Activated naive CD4-positive, alpha-beta T cell treated with anti-CD3 and anti-CD28 coated beads, Interleukin-2, amount 50 U/mL, for 16 hours (primary cell): ENCODE measurements around the gene SGTA.
"Not testable (repeated sequence)": the region's sequence is repeated elsewhere in the genome, so short reads cannot be mapped to it uniquely, and the experiment has no call there.

Source experiments
- DNase-seq: peaks from one replicate; pipeline ENCODE4 v3.0.0-alpha.2; 2020

Gene SGTA

DNA sequence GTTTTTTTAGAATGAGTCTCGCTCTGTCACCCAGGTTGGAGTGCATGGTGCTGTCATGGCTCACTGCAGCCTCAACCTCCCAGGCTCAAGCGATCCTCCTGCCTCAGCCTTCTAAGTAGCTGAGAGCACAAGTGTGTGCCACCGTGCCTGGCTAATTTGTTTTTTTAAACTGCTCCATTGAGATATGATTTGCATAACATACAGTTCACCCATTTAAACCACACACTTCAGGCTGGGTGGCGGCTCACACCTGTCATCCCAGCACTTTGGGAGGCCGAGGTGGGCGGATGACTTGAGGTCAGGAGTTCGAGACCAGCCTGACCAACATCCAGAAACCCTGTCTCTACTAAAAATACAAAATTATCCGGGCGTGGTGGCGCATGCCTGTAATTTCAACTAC lies 9.6 kb upstream of the SGTA start:
- DNase-seq = not testable (repeated sequence)

DNA sequence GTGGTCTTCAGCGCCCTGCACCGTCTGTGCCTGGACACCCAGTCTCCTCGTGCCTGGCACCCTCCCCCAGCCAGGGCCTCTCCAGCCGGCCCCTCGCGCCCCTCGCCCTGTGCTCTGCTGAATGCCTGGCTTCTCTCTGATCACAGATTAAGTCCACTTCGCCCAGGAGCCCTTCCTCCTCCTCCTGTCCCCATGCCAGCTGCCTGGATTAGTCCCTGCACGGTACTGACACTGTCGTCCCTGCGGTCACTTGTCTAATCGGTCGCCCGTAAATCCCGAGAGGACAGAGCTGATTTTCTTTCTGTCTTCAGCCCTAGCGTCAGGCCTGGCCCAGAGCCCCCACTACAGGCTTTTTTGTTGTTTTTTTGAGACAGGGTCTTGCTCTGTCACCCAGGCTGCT lies 8.8 kb upstream of the SGTA start:
- DNase-seq = no peak

DNA sequence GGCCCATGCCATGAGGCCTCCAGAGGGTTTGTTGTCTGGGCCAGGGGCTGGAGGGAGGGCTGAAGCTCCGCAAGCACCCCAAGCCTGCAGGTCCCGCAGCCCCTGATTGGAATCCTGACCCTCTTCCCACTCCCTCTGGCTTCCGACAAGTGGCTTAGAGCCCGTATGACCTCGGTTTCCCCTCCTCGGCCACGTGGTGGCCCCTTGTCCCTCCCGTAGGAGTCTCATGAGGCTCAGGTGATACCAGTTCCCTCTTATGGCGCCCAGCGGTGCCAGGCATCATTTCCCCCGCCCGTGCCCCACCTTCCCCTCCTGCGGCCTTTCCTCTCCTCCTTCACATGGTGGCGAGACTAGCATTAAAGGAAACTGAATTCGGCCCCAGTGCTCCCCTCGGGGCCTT lies 8.4 kb upstream of the SGTA start:
- DNase-seq = no peak

DNA sequence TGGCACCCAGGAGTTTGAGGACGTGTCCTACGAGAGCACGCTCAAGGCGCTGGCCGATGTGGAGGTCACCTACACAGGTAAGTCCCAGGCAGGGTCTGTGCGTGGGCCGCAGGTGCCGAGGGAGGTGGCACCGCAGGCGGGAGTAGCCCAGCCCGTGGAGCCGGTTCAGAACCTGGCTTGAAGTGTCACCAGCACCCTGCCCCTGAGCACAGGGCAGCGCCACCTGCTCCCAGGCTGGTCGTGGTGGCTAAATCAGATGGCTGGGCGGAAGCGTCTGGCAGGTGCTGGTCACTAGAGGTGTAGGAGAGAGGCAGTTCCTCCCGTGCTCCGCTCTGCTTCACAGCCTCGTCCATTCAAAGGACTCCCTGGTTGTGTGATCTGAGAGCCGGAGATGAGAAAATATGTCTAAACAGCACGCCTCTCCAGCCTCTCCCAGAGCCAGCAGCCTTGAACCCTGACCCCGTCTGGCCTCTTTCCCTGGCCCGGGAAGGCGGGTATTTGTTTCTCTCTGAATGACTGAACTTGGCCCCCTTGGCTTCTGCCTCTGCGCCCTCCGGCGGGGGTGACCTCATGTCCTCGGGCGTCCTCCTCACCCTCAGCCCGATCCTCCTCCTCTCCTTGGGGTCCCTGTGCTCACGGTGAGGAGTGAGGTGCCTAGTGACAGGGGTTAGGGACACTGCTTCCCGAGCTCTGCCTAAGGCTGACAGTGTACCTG lies 7.6 kb upstream of the SGTA start:
- DNase-seq = no peak

DNA sequence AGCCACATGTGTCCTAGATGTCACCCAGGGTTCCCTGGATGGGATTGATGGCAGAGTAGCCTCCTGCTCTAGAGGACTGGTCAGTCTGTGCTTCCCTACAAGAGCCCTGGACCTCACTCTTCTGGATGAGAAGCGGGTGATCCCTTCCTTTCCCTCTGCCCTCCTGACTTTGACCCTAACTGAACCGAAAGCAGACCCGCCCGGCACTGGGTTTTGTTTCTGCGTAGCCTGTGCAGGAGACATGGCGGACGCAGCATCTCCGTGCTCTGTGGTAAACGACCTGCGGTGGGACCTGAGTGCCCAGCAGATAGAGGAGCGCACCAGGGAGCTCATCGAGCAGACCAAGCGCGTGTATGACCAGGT lies 7.1 kb upstream of the SGTA start:
- DNase-seq = no peak

DNA sequence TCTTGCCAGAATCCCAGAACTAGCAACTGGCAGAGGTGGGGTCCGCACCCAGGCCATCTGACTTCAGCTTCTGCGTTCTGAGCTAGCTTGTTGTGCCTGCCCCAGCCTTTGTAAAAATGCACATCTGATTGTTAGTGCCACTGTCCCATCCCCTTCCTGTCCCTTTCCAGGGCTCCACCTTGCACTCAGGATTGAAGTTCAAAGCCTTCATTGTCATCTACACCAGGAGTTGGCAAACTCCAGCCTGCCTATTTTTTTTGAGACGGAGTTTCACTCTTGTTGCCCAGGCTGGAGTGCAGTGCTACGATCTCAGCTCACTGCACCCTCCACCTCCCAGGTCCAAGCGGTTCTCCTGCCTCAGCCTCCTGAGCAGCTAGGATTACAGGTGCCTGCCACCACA lies 5.2 kb upstream of the SGTA start:
- DNase-seq = no peak

DNA sequence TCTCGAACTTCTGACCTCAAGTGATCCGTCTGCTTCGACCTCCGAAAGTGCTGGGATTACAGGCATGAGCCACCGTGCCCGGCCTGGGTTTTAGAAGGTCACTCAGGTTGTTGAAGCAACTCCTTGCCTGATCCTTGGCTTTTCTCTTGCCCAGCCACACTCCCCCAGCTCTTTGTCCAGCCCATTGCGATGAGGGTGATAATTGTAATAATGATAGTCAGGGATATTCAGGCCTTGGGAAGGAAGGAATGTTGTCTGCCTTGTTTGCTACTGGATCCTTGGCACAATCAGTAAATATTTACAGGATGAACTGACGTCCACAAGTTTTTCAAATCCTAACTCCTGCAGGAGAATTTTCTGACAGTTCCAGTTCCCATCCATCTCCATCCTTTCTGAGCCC lies 4.0 kb upstream of the SGTA start:
- no peak for DNase-seq

DNA sequence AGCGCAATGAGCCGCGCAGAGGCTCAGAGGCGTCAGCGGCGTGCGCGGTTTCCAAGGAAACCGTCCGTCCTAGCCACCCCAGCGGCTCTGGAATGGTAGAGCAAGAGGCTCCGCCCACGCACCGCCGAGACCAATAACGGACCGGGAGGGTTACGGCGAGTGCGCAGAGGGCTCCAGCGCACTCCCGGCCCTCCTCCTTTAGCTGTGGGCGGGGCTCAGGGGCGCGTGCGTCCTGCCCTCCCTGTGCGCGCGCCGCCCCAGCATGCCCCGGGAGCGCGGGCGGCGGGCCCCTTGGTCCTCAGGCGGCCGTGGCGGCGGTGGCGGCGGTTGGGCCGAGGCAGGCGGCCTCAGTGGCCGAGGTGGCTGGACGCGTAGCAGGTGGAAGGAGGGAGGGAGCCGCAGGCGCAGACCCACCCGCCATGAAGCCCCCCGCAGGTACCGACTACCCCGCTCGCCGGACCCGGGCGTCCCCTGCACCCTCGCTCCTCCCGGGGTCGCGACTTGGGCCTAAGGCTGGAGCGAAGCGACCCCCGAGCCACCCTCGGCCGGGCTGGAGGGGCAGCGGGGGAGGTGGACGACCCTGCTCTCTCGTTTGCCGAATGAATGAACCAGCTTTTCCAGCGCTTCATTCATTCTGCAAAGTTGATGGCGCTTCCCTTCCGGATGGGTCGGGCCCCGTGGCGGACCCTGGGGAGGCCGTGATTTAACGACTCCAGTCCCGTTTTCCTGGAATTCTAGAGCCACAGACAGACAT lies 2.3 kb upstream of the SGTA start, which contains the start of gene THOP1:
Gene THOP1 (plus strand): TSS at position 260 of the 754 bp plus-strand sequence. CDS start 160 bp downstream, at position 420.
- DNase-seq = peak; percentile 100

DNA sequence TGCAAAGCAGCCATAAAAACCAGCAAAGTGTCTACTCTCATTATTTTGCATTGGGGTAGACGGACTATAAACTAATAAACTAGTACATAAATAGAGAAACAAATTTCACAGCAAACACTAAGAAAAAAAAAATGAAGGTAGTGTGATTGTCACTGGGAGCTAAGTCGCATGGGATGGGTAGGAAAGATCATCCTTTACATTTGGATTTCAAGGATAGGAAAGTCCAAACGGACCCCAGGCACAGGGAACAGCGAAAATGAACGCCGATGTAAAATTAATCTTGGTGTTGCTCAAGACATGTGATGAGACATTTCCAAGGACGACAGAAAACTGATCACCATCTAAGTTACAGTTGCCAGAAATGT lies 690 bp upstream of the SGTA start:
- no peak for DNase-seq

DNA sequence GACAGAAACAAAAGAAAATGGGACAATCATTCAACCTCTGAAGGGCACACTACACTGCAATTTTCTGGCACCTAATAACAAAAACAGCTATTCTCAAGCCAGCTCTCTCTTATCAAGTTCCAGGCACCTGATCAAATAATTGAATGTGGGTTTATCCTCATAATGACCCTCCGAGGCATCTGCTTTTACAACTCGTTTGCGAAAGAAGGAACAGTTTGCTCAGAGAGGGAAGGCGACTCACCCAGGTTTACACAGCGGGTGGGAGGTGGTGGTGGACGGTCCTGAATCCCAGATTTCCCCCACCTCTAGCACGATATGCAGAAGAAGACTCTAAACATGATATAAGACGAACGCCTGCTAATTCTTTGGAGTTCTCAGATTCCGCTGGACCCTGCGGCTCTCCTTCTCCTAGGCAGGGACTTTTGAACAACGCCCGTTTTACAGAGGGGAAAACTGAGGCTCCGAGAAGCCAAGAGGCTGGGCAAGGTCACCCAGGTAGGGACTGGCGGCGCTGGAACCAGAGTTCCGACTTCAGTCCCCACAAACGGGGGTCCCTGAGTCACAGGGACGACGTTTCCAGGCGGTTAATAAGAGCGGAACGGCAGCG lies 641 bp downstream of the SGTA start:
- DNase-seq = no peak

DNA sequence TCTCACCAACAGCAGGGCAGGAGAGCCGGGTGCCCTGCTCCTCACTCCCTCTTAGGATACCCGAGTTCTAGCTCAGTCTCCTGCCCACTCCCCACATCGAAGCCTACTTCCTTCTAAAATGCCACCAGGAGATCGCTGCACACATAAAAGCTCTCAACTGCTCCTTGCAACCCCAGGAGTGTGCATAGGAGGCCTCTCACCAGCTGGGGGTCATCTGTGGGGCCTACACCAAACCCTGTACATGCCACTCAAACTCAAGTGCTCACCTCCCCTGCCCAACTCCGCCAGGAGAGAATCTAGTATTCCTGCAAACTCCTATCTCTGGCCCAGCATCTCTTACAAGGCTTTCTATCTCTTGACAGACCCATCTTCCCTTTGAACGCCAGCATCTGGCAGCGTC lies 2.8 kb downstream of the SGTA start:
- no peak for DNase-seq

DNA sequence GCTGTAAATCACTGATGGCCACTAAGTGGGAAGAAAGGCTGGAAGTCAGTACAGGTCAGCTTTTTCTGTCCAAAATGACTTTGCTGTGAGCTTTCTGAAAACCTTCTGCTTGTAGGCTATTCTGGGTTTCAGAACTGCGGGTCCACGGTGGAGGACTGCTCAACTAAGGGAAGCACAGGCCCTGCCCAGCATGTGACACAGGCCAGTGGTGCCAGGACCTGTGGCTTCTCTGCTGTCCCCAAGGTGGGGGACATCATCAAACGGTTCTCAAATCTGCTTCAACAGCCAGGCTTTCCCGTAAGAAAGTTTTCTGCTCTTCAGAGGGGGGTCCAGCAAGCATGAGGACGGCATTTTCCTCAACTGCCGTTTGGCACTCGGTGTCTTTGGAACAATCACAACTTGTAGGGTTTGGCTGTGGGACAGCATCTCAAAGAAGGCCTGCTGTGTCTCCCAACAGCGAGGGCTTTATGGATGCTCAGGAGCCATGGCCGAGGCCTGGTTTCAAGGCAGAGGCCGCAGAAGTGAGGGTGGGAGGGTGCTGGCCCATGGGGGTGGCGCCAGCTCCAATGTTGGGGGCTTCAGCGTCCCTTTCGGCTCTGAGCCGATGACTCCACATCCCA lies 3.8 kb downstream of the SGTA start:
- no peak for DNase-seq

DNA sequence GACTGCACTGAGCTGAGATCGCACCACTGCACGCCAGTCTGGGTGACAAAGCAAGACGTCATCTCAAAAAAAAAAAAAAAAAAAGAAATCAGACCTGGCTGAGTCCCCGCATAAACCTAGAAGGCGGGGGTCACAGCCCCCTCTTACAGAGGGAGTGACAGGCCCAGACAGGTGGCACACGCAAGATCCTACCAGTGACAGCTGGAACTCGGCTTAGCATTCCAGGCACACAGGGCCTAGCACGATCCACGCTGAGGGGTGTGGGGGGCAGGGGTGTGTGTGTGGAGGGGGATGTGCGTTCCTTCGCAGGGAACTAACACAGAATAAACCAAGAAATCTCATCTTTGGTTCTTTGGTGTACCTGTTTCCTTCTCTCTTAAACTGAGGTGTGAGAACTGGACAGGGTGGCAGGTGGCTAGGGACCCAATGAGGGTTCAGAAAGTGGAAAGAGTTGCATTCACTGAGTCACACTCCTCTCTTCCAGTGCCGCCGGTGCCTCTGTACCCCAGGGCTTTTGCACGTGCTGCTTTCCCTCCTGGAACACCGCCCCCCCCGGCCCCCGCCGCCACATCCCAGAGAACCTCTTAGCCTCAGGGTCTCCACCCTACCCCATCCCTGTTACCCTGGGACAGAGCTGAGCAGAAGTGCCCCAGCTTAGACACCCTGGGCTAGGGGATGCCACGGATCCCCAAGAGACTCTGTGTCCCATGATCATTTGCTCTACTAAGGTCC lies 5.0 kb downstream of the SGTA start:
- DNase-seq = no peak

DNA sequence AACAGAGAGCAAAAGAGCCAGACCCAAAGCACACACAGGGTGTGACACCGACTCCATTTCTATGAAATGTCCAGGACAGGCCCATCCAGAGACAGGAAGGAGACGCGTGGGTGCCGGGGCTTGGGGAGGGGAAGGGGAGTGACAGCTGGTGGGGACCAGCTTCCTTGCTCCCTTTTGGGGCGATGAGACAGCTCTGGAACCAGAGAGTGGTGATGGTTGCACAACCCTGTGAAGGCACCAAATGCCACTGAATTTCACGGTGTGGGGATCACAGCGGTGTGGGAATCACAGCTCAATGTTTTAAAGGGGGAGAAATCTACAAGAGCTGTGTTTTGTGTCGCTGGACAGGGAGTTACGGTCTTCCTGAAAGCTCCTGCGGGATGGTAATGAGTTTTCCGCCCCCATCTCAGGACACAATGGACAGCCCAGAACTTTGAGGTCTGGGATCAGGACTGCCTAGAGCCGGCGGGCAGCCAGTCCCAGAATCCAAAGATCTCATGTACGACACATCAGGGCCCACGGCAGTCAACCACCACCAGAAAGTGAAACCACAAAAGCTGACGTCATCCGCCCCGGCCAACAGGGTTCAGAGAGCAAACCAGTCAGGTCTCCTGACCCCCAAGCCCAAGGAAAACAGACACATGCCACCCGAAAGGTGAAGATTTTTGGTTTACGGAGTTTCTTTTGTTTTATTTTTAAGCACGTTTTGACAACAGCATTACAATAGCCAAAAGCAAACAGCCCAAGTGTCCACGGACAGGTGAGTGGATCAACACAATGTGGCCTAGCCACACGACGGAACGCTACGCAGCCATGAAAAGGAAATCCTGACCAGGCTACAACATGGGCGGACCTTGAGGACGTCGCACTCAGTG lies 7.3 kb downstream of the SGTA start:
- peak; percentile 60 for DNase-seq

DNA sequence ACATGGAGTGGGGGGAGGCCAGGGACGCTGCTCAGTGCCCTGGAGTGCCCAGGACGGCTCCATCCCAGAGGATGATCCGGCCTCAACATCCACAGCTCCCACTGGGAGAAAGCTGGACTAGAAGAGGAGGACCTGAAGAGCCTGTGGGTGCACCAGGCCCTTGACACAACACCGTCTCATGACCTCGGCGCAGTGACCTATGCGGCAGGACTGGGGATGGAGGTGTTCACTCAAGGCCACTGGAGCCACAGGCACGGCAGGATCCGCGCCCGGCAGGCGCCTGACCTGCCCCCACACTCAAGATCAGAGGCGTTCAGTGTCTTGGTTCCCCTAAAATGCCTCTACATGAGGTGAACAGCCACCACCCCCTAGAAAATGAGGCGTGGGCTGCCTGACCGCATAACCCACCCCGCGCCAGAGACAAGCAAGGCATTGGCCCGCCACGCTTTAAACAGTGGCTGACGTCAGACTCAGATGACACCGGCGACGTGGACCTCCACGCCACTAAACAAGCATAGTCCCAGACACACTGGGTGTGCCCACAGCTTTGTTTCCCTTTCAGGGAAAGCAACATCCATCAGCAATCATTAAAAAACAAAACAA lies 8.0 kb downstream of the SGTA start:
- DNase-seq = no peak

DNA sequence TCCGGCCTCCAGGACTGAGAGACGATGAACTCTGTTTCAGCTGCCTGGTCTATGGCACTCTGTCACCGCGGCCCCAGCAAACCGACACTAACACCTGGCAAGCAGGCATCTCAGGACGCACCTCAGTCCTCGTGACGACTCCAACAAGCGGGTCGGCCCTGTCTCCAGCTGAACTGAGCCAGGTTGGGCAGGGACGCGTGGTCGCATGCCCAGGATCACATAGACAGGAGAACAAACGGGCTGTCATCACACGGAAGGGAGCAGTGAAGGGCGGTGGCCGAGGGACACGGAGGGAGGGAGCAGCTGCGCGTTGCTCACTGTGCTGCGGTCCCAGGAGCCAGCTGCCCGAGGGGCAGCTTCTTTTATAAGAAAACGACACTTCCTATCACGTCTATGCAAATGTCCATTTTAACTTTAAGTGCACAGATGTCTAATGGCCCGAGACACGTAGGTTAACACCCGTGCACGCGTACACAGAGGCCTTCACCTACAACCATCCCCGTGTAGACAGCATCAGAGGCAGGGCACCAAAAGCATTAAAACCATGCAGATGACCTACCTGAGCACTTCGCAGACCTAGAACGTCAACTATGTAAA lies 8.9 kb downstream of the SGTA start:
- DNase-seq = no peak

DNA sequence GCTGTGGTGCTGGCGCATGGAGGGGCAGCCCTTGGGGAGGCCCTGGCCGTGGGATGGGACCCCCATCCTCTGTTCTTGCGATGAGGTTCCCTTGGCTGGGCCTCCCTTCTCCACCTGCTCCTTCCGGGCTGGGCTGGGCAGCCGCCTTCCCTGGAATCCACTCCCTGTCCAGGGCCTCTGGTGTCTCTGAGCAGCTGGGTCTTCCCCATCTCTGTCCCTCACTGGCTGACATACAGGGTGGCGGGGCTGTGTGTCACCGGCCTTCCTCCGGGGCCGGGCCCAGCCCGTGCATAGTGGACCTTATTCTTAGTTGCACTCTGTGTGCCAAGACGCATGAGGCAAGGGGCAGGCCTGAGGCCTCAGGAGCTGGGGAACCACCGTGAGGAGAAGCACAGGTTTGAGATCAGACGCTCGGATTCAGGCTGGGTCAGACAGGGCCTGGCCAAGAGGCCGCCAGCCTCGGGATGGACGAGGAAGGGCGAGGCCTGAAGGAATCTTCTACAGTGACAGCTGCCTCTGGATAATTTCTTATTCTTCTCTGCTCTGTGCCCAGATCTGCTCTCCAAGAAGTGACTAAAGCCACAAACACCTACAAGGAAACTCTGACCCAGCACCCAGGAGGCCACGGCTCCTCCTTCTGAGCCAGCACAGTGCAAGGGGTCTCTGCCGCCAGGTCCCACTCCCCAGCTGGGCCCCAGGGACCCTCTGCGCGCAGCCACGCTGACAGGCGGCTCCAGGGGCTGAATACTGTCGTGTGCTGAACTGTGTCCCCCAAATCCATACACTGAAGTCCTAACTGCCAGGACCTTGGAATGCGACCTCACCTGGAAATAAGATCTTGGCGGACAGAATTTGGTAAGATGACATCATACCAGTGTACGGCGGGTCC lies 11.0 kb downstream of the SGTA start:
- DNase-seq = no peak

DNA sequence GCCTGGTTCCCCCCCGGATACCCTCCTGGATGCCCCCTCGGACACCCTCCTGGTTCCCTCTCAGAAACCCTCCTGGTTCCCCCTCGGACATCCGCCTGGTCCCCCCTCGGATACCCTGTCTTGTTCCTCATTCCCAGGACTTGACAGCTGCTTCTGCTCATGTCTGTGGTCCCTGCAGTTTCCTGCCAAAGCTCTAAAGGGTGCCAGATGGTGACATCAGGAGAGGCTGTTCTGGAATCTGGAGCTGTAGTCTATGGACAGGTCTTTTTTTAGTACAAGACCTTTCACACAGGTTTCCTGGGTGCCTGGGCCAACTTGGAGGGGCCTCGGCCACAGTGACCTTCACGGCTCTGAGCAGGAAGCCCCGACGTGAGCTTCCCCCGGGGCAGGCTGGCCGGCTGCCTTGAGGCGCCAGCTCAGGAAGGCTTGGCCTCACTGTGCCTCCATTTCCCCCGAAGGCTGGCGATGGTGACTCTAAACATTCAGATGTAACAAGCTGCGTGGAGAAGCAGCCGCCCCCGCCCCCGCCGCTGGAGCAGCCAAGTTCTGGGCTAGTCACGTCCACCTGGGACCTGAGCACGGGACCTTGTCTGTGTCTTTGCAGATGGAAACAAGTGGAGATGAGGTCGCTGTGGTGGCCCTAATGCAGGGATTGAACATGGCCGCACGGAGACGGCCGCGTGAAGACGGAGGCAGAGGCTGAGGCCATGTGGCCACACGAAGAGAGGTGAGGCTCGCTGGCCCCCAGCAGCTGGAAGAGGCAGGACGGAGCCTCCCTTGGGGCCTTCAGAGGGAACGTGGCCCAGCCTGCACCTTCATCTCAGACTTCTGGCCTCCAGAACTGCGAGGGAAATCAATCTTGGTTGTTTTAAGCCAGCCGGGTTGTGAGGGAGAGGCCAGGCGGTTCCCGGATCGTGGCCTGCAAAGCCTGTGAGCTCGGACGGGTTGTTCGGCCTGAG lies 12.7 kb downstream of the SGTA start:
- no peak for DNase-seq

DNA sequence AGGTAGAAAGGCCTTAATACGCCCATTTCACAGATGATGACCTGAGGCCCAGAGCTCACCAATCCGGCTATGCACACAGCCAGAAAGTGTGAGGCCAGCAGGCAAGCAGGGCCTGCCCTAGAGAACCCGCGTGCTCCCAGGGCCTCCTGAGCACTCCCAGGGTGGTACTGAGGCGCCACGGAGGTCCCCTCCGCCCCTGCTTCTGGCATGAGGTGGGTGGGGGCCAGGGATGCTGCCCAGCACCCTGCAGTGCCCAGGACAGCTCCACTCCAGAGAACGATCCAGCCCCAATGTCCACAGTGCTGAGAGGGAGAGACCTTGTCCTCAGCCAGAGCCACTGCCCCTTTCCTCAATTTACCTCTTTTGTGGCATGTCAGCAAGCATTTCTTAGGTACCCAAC lies 13.9 kb downstream of the SGTA start:
- DNase-seq = no peak
